Caki2 (cell line): ENCODE data around the gene AOX1. TPM values are rescaled to one million over a fixed set of nuclear protein-coding genes. Genes with fewer than 3 reads are reported as not detected.
A peak's percentile ranks its signal among the peaks of the same experiment; 100 is the strongest.
"Not testable (repeated sequence)": the region's sequence is repeated elsewhere in the genome, so short reads cannot be mapped to it uniquely, and the experiment has no call there.

Source experiments
- DNase-seq: peaks from one replicate; pipeline ENCODE4 v3.0.0-alpha.2; 2015; ENCODE audit warnings: low read depth
- in situ Hi-C: cut with HindIII; loops from 2 replicates; pipeline ENCODE4 v1.10.0; 2016; ENCODE audit warnings: low sequenced_read_pairs, low pct_unique_long_range_greater_than_20kb, mixed read lengths
- total RNA-seq: library from RNA; depleted of rRNA; stranded (reverse); fragments of >200 nt; shearing (Covaris generic); gene quantifications from 2 replicates; pipeline ENCODE4 v1.2.3, GENCODE V29; 2014; ENCODE audit warnings: low replicate concordance

The AOX1 gene
- total RNA-seq, 1 experiment from 2014 or later, result 0.14 TPM

DNA sequence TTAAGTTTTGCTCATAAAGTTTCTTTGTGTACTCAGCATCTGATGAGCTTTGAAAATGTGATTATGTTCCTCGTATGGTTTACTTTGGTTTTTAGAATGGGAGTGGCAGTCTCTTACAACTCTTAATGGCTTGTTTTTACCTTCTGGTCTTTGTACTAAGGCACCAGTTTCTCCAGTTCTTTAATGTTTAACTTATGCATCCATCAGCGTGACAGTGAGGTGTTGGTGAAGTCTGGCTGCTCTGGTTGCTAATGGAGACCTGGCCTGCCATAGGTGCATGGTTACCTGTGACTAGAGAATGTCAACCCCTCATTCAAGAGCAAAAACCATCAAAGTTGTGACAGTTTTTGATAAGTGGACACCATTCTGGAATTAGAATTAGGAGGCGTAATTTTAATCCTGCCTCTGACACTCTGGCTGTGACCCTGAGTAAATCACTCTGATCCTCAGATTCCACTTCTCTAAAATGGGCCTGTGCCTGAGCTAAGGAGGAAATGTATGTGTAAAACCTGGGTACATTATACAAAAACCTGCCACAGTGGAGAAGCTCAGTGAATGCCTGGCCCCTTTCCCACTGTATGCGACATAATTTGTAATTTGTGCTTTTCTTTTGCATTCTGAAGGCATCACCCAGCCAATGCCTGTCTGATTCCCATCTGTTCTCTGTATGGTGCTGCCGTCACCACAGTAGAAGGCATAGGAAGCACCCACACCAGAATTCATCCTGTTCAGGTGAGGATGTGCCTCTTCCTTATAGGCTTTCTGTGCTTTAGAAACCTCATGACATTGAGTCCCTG lies 11.2 kb downstream of the AOX1 start:
- DNase-seq, result no peak
- in situ Hi-C loops, result no loop called here

DNA sequence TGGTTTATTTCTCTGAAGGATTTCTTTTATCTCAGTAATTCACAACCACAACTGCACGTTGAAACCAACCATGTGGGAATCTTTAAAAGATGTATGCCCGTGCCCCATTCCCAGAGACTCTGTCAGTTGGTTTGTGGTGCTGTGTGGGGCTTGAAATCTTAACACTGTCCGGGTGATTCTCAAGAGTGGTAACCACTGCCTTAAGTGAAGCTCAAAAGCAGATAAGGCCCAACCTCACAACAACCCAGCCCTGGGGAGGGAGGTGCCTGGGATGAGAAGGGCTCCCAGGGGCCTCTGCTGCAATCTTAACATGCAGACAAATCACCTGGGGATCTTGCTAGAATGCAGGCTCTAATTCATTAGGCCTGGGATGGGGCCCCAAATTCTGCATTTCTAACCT lies 13.4 kb downstream of the AOX1 start:
- in situ Hi-C loops, result no loop called here
- DNase-seq, result no peak

DNA sequence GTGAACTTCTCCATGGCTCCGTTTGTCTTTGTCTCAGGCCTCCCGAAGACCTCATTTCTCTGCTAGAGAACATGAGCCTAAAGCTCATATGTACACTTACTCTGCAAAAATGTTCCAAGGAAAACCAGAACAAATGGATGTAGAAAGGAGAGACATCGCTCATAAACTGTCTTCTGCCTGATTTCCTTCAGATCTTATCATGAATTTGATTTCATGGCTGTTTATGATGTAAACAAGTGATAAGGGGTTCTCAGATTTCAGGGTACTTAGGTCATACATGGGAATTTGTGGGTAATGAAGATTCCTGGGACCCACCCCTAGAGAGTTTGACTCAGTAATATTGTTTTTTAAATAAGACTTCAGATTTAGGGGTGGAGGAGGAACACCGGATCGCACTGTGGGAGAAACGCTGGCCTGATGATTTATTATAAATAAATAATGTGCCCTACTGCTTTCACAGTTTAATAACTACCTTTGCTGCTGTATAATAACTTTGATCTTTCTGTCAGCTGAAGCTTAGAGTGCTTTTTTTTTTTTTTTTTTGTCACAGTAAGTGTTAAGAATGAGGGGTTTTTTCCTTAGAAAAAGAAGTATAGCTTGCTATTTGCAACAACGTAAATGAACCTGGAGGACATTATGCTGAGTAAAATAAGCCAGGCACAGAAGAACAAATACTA lies 14.9 kb downstream of the AOX1 start:
- in situ Hi-C loops, result no loop called here
- DNase-seq, result no peak

DNA sequence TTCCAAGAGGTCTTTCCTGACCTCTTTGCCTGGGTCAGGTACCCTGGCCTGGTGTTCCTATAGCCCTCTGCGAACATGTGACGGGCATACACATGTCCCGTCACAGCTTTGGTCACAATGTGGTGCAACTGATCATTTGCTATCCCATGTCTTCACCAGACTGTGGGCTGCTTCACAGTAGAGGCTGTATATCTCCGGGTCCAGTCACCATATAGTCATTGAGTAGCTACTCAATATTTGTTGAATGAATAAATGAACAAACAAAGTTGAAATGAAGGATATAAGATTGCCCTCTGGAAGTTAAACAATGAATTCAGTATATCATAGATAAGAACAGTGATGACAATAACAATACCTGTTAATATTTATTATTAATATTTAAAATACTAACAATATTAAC lies 16.8 kb downstream of the AOX1 start:
- DNase-seq, result no peak
- in situ Hi-C loops, result no loop called here

DNA sequence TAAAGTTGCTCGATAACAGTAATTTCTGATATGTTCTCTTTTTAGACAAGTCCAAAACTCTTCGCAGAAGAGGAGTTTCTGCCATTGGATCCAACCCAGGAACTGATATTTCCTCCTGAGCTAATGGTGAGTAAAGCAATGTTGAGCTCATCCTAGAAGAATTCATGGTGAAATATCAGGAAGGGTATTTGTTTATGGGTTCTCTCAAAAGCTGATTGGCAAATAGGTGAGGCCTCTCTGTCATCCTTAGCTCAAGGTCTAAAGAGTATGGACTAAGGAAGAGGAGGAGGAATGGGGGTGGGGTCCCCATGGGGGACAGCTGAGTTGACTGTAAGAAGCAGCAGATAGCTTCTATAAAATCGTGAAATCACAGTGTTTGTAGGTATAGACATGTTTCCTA lies 18.2 kb downstream of the AOX1 start:
- in situ Hi-C loops, result no loop called here

DNA sequence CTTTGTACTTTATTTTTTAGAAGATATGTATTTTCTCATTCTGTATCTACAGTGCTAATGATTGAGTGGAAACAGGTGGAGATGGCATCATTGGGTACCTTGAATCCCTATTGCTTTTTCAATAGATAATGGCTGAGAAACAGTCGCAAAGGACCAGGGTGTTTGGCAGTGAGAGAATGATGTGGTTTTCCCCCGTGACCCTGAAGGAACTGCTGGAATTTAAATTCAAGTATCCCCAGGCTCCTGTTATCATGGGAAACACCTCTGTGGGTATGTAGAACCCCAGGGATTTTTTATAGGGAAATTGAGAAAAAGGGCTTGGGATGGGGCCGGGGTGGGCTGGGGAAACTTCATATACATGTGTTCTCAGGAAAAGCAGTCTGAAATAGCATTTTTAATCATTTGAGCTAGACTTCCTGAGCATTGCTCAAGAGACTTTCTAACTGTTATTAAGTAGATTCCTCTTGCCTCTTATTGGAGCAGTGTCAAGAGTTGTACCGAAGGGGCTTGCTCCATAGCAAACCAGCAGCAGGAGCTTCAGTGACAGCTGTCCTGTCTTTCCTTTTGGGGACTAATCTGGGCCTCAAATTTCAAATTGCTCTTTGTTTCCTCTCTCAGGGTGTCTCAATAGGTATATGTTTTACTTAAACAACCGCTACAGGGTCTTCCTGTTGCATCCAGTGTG lies 18.9 kb downstream of the AOX1 start:
- DNase-seq, result no peak
- in situ Hi-C loops, result no loop called here

More for the DNA sequence above, 18.2 kb downstream of the AOX1 start:
- no peak for DNase-seq

DNA sequence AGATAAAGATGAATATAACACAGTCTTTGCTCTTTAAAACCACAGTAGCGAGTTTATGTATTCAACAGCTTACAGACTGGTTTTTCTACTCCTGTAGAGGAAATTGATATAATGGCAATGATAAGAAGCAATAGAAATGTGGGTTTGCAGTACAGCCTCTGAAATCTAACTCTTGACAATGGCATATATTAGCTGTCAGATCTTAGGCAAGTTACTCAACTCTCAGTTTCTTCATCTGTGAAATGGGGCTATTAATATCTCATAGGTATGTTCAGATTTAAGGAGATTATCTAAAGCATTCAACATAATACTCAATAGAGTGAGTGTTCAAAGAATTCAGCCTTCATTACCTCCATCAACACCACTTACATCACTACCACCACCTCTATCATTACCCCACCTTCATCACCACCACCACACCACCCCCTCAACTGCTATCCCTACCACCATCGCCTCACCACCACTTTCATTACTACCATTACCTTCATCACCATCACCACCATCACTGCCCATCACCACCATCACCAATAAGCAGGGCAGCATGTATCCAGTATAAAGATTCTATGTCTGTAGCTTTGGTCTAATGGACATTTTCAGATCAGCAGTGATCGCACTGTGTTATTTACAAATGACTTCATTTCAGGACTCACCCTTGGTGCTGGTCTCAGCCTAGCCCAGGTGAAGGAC lies 22.7 kb downstream of the AOX1 start:
- no peak for DNase-seq
- in situ Hi-C loops, result no loop called here

DNA sequence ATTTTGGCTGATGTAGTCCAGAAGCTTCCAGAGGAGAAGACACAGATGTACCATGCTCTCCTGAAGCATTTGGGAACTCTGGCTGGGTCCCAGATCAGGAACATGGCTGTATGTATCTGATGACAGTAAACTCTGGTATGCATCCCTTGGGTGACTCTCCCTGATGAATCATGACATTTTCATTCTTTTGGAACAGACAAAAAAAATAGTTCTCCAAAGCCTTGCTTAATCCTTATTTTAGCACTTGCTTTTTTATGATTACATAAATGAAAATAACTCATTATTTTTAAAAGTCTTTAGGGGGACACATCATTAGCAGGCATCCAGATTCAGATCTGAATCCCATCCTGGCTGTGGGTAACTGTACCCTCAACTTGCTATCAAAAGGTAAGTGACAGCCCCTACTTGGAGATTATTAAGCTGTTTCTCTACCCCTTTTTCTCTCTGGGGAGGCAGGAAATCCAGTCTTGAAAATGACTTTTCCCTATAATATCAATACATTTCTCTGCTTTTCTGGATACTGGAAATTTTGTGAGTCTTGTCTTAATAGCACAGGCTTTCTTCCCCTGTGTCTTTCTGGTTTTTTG lies 23.3 kb downstream of the AOX1 start:
- peak; percentile 39 for DNase-seq
- in situ Hi-C loops, result no loop called here

DNA sequence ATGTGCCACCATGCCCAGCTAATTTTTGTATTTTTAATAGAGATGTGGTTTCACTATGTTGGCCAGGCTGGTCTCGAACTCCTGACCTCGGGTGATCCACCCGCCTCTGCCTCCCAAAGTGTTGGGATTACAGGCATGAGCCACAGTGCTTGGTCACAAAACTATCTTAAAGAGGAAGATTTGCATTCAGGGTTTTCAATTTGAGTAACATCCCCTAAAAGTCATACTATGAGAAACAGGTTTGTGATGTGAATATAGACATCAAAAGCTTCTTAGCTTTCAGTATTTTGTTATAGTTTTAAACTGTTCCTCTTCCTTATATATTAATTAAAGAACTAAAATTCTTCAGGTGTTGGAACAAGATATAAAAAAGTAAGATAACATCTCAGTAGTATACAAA lies 24.4 kb downstream of the AOX1 start:
- in situ Hi-C loops, DNase-seq: not testable (repeated sequence)

DNA sequence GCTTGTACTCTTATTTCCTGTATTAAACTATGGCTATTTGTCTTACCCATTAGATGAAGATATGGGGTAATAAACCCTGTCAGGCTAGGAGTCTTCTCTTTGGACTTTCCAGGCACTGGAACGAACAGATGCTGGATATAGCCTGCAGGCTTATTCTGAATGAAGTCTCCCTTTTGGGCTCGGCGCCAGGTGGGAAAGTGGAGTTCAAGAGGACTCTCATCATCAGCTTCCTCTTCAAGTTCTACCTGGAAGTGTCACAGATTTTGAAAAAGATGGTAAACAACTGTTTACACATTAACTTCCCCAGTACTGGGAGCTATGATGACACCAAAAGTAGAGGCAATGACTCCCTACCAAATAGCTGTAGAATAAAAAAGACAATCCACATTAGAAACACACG lies 27.9 kb downstream of the AOX1 start:
- in situ Hi-C loops, result no loop called here
- DNase-seq, result no peak

DNA sequence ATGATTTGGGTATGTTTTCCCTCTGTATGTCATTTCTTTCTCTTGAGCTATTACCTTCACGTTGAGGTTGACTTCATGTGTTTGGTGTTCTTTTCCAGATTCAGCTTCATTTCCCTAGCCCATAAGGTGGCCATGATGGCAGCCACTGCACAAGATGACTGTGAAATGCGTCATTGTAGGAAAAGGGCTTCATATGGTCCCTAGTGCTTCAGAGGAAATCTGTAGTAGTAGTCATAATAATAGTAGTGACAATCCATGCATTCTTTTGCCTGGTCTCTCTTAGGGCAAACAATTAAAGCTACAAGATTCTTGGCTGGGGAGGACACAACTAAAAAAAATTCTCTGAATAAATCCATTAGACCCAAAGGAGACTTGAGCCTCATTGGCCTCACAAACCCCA lies 28.4 kb downstream of the AOX1 start:
- no peak for DNase-seq
- in situ Hi-C loops, result no loop called here

DNA sequence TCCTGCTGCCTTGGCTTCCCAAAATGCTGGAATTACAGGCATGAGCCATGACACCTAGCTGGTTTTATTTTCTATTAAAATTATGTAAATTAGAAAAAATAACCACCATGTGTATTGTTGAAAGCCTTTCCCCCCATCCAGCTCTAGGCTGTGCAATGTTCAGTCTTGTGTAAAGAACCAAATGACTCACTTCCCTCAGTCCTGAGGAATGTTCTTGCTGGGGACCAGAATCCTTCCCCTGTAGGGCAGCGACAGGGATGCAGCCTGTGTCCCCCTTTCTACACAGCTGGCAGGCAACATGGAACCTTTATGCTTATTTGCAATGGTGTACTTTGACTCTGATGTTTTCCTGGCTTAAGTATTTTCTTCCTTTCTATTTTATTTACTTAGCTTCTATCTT lies 29.4 kb downstream of the AOX1 start:
- peak; percentile 49 for DNase-seq
- in situ Hi-C loops, result no loop called here

DNA sequence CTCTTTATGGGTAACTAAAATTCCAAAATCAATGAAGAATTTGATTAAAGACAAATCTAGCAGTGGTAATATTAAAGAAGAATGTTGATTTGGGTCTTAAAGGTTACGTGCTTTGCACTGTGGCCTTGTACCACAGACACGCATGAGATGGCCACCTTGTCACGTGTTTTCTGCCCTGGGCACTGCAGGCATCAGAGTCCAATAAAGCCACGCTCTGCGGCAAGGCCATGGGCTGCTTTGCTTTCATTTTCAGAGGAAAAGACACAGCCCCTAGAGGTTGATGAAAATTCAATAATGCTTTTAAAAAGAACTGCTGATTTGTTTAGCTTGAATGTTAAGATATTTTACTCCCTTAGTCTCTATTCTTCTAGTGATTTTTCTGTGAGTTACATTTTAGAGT lies 30.4 kb downstream of the AOX1 start:
- DNase-seq, result no peak
- in situ Hi-C loops, result no loop called here

DNA sequence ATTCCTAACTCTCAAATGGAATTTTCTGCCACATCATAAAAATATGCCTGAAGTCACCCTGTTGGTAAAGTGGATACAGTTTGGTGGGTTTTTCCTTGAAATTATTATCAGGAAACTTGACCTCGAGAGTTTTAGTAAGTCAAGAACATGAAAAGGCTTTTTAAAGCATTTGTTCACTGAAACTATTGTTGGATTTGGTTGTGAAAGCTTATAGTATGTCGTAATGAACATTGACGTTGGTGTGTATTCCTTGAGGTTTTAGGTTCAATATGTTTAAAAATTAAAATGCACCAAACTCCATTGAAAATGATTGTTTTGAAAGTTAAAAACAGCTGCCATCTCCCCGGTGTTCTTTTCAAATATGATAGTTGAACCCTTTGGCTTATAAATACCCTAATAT lies 30.8 kb downstream of the AOX1 start:
- no peak for DNase-seq

DNA sequence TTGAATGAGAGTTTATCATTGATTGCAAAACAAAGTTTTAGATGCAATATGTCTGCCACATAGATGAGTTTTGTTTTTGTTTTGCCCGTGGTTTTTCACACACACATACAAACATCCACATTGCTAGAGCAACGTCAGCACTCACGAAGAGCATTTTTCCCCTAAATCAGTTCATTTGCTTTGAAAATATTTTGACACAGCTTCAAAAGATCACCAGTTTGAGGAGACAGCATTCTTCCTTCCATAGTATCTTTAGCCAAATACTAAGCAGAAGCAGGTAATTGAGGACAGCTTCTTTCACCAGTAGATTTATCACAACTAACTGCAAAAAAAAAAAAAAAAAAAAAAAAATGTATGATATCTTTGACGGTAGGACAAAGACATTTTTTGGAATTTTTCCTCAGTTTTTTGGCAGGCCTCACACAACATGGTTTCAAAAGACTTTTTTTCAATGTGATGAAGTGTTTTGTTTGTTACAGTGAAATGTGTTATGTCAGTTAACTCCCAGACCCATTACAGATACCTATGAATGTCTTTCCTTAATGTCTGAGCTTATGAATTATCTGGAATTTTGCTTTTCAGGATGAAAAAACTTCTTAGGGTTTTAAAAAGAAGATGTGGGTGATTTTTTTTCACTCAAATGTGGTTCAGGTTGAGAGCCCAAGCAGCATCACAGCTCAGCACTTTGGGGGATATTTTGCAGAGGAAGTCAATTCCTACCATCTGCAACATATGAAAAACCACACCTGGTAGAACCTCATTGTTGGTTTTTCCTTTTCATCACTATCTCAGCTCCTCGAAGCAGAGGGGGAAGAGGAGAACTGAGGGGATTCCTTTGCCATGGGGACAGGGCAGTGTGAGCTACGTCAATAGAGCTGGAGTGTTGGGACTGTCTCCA lies 31.6 kb downstream of the AOX1 start:
- DNase-seq, result no peak
- in situ Hi-C loops, result no loop called here

More for the DNA sequence above, 30.8 kb downstream of the AOX1 start:
- in situ Hi-C loops, result no loop called here

DNA sequence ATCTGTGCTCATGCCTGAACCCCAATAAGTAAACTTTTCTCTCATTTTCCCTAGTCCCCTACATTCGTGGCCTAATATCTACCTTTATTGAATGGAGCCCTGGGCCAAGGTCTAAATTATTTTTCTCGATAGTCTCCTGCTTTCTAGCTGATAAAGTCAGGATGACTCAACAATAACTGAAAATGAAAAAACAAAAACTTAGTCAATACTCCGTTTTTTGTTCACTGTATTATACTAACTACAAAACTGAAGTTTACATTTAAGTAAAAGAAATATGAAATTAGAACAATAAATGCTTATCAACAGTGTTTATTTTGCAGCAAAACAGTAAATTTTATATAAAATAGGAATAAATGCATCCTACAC lies 32.2 kb downstream of the AOX1 start:
- DNase-seq, result no peak
- in situ Hi-C loops, result no loop called here

DNA sequence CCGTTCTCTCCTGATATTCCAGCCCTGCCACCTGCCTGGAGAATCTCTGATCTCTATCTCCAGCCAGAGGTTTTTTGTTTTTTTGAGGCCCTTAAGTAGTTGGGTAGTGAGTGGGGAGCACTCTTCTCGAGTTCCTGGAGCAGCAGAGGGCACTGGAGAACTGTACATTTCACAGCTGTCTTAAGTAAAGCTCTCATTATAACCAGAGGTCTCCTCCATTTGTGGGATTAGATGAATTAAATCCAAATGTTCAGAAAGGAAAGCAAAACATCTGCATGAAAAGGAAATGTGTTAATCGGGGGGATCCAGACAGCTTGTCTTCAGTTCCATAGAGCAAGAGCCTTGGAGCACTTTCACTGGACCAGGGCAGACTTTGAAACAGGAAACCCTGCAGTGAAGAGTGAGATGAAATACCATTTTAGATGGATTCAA lies 32.8 kb downstream of the AOX1 start:
- DNase-seq, result peak; percentile 27
- in situ Hi-C loops, result no loop called here

DNA sequence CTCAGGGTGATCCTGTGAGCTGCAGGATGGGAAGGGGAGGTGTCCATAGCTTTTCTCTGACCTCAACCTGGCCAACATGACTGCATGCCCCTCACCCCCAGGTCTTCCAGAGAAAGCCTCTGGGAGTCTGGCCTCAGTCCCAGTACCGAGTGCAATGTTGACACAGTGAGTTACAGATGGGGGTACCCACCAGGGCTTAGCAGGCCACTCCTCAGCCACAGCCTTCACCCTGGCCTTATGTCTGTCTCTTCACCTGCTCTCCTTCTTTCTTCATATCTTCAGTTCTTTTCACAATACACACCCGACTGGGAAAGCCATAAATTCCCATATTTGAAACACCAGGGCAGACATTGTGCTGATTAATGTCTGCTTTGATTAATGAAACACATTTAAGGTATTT lies 33.5 kb downstream of the AOX1 start:
- in situ Hi-C loops, result no loop called here
- no peak for DNase-seq
